ENCODE results near the gene LAMA3. TPM values are rescaled to one million over a fixed set of nuclear protein-coding genes. Genes with fewer than 3 reads are reported as not detected.

LAMA3 gene
- total and polyA plus RNA-seq, 9 donors = 2.9 to 44.9 (median 14.8) TPM

- H3K27ac ChIP-seq = no peak overlapping the region
- no peak overlapping the region for H3K4me3 ChIP-seq
- TF ChIP-seq CTCF (IDR thresholded peaks at IDR 0.05) (no peak), POLR2A (IDR thresholded peaks at IDR 0.05) (no peak), EP300 (IDR thresholded peaks at IDR 0.05) (no peak)
- intact Hi-C loops (cut with DNase I) = no loop called here
- WGBS, 3 donors = 77 to 95% (median 88%) methylated on average over 6 of the region's 6 CpGs
- no peaks in the 10 kb centered on the region for H3K27me3 ChIP-seq
- peaks cover 4% of the 10 kb centered on the region for H3K4me1 ChIP-seq (ENCODE audit: insufficient read depth)
- H3K36me3 ChIP-seq = no peaks in the 10 kb centered on the region
- H3K9me3 ChIP-seq = no peaks in the 10 kb centered on the region
- DNase-seq = no peak
These were observed 36.1 kb downstream of the LAMA3 start for GRCh38 chr18:23725351-23725750.

DNA sequence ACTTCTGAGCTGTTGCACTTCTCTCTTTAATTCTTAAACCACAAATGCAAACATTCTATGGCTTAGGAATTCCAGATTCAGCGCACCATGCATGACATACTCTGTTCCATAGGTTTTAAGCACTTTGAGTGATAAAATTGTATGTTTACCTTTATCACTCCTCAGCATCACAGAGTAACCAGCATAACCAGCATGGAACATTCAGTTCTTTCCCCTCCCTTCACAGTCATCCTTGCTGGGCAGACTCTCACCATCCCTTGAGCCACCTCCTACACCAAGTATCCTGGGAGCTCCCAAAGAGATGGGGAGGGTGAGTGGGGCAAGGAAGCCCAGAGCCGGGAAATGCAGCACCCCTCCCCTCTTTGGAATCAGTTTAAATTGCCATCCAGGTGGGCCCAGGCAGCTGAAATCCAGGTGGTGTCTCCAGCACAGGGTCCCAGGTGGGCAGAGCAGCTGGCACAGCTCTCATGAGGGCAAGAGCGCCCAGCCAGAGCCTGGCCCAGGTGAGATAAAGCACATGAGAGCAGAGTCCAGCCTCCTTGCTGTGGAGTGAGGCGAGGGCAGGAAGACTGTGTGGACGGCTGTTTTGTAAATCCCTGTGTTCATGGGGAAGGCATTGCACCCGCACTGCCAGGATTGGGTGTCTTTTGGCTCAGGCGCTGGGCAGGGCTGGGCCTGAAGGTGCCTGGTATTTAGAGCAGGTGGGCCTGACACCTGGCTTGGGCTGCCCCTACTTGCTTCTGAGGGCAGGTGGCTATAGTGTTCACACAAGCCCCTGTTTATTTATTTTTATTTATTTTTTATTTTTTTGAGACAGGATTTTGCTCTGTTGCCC lies 36.8 kb downstream of the LAMA3 start:
- H3K4me1 ChIP-seq (ENCODE audit: insufficient read depth) = peaks cover 4% of the 10 kb centered on the region
- DNase-seq = no peak
- intact Hi-C loops (cut with DNase I) = no loop called here
- no peak overlapping the region for H3K27ac ChIP-seq
- no peak overlapping the region for H3K4me3 ChIP-seq
- no peaks in the 10 kb centered on the region for H3K9me3 ChIP-seq
- no peak for TF ChIP-seq EP300 (IDR thresholded peaks at IDR 0.05)
- TF ChIP-seq CTCF (IDR thresholded peaks at IDR 0.05) = no peak
- TF ChIP-seq POLR2A (IDR thresholded peaks at IDR 0.05) = no peak
- WGBS, 3 donors = 92 to 93% (median 93%) methylated on average over 7 of the region's 7 CpGs
- no peaks in the 10 kb centered on the region for H3K36me3 ChIP-seq
- H3K27me3 ChIP-seq = no peaks in the 10 kb centered on the region

- 92 to 98% (median 93%) methylated on average over 6 of the region's 6 CpGs for WGBS, 3 donors
- no peak for DNase-seq
- Histone ChIP-seq H3K4me1 (ENCODE audit: insufficient read depth) (no peaks in the 10 kb centered on the region), H3K9me3 (no peaks in the 10 kb centered on the region), H3K27me3 (no peaks in the 10 kb centered on the region), H3K36me3 (no peaks in the 10 kb centered on the region), H3K27ac (no peak overlapping the region), H3K4me3 (no peak overlapping the region)
- intact Hi-C loops (cut with DNase I) = no loop called here
- TF ChIP-seq POLR2A (IDR thresholded peaks at IDR 0.05) (no peak), CTCF (IDR thresholded peaks at IDR 0.05) (no peak)
These were observed 38.6 kb downstream of the LAMA3 start for GRCh38 chr18:23727707-23728493.

DNA sequence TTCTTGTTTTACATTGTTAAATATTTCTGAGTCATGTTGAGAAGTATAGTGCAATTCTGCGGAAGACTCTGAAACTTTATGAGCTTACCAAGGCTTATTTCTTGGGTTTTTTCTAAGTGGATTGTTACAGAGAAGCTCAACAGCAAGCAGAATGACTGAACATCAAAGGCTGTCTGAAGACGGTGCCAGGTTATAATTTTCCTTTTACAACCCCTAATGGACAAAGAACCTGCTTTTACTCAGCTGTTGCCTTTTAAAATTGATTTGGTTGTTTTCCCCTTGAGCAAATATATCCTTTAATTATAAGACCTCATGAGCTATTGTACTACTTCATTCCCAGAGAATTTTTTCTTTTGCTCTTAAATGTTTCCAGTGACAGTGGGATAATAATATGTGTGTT lies 41.6 kb downstream of the LAMA3 start:
- no peak overlapping the region for H3K27ac ChIP-seq
- no peak for TF ChIP-seq POLR2A (IDR thresholded peaks at IDR 0.05)
- no peak for DNase-seq
- H3K36me3 ChIP-seq = no peaks in the 10 kb centered on the region
- intact Hi-C loops (cut with DNase I) = no loop called here
- no peaks in the 10 kb centered on the region for H3K27me3 ChIP-seq
- no peaks in the 10 kb centered on the region for H3K9me3 ChIP-seq
- WGBS, 3 donors = 73 to 82% (median 81%) methylated on average over 2 of the region's 2 CpGs
- H3K4me1 ChIP-seq (ENCODE audit: insufficient read depth) = no peaks in the 10 kb centered on the region
- no peak overlapping the region for H3K4me3 ChIP-seq

- no peak for DNase-seq
- Histone ChIP-seq H3K36me3 (no peaks in the 10 kb centered on the region), H3K4me3 (no peak overlapping the region), H3K4me1 (ENCODE audit: insufficient read depth) (no peaks in the 10 kb centered on the region), H3K9me3 (no peaks in the 10 kb centered on the region), H3K27ac (no peak overlapping the region), H3K27me3 (no peaks in the 10 kb centered on the region)
- intact Hi-C loops (cut with DNase I) = no loop called here
- 66 to 85% (median 73%) methylated on average over 2 of the region's 2 CpGs for WGBS, 3 donors
- TF ChIP-seq POLR2A (IDR thresholded peaks at IDR 0.05) = no peak
These were observed 42.6 kb downstream of the LAMA3 start for GRCh38 chr18:23731861-23732260.
